ENCODE data around the gene TANK. TPM values are rescaled to one million over a fixed set of nuclear protein-coding genes. Genes with fewer than 3 reads are reported as not detected.

The TANK gene
- polyA plus RNA-seq, 2 donors, result 24.1 to 25.0 TPM

DNA sequence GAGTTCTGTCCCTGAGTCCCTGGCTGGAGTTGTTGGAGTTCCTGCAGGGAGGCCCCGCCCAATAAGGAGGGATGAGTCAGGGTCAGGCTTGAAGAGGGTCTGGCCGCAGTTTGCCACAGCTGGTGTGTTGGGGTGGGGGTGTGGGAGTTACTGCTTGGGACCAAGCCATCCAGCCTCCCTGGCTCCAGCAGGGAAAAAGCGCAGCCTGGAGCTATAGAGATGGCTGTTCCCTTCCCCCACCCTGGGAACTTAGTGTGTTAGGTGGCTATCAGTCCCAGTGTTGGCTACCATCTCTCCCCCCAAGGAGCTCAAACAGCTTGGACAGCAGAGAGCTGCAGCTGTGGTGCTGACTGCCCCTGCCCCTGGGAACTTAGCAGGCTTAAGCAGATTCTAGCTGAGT, 13.2 kb upstream of the TANK start:
- WGBS, 2 donors, result 87 to 89% methylated on average over 3 of the region's 3 CpGs
- no peak overlapping the region for H3K4me3 ChIP-seq (ENCODE audit: low read depth in 1 of 2, low read length in 2 of 2)
- no peak overlapping the region for H3K27ac ChIP-seq (ENCODE audit: low read depth in 2 of 2, low read length in 1 of 2)
- H3K4me1 ChIP-seq (ENCODE audit: control insufficient read depth in 2 of 2, insufficient read depth in 2 of 2, low read length in 1 of 2), result no peaks in the 10 kb centered on the region
- no peaks in the 10 kb centered on the region for H3K27me3 ChIP-seq (ENCODE audit: control insufficient read depth in 1 of 2, insufficient read depth in 2 of 2, low read length in 2 of 2)
- H3K9me3 ChIP-seq (ENCODE audit: control insufficient read depth in 2 of 2, insufficient read depth in 1 of 2, low read depth in 1 of 2, low read length in 1 of 2), result no peaks in the 10 kb centered on the region
- H3K36me3 ChIP-seq (ENCODE audit: control insufficient read depth in 2 of 2, insufficient read depth in 2 of 2, low read length in 1 of 2), result no peaks in the 10 kb centered on the region

DNA sequence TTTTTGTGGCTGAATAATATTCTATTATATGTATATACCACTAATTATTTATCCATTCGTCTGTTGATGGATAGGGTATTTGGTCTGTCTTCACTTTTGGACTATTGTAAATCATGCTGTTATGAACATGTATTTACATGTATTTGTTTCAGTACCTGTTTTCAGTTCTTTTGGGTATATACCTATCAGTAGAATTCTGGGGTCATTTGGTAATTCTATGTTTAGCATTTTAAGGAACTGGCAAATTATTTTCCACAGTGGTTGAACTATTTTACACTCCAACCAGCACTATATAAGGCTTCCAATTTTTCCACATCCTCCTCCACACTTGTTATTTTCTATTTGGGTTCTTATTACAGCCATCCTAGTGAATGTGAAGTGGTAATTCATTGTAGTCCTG, 12.4 kb upstream of the TANK start:
- Histone ChIP-seq H3K4me1 (ENCODE audit: control insufficient read depth in 2 of 2, insufficient read depth in 2 of 2, low read length in 1 of 2) (no peaks in the 10 kb centered on the region), H3K9me3 (ENCODE audit: control insufficient read depth in 2 of 2, insufficient read depth in 1 of 2, low read depth in 1 of 2, low read length in 1 of 2) (no peaks in the 10 kb centered on the region), H3K4me3 (ENCODE audit: low read depth in 1 of 2, low read length in 2 of 2) (no peak overlapping the region), H3K36me3 (ENCODE audit: control insufficient read depth in 2 of 2, insufficient read depth in 2 of 2, low read length in 1 of 2) (no peaks in the 10 kb centered on the region), H3K27me3 (ENCODE audit: control insufficient read depth in 1 of 2, insufficient read depth in 2 of 2, low read length in 2 of 2) (no peaks in the 10 kb centered on the region), H3K27ac (ENCODE audit: low read depth in 2 of 2, low read length in 1 of 2) (no peak overlapping the region)
- 83 to 93% methylated on average over 1 of the region's 1 CpG for WGBS, 2 donors

- Histone ChIP-seq H3K4me3 (ENCODE audit: low read depth in 1 of 2, low read length in 2 of 2) (no peak overlapping the region), H3K27me3 (ENCODE audit: control insufficient read depth in 1 of 2, insufficient read depth in 2 of 2, low read length in 2 of 2) (no peaks in the 10 kb centered on the region), H3K27ac (ENCODE audit: low read depth in 2 of 2, low read length in 1 of 2) (no peak overlapping the region), H3K4me1 (ENCODE audit: control insufficient read depth in 2 of 2, insufficient read depth in 2 of 2, low read length in 1 of 2) (no peaks in the 10 kb centered on the region), H3K36me3 (ENCODE audit: control insufficient read depth in 2 of 2, insufficient read depth in 2 of 2, low read length in 1 of 2) (no peaks in the 10 kb centered on the region), H3K9me3 (ENCODE audit: control insufficient read depth in 2 of 2, insufficient read depth in 1 of 2, low read depth in 1 of 2, low read length in 1 of 2) (no peaks in the 10 kb centered on the region)
- WGBS, 2 donors, result 96 to 99% methylated on average over 4 of the region's 4 CpGs
These were observed 9.5 kb upstream of the TANK start for GRCh38 chr2:161150704-161151103.

- Histone ChIP-seq H3K36me3 (ENCODE audit: control insufficient read depth in 2 of 2, insufficient read depth in 2 of 2, low read length in 1 of 2) (no peaks in the 10 kb centered on the region), H3K27ac (ENCODE audit: low read depth in 2 of 2, low read length in 1 of 2) (no peak overlapping the region), H3K9me3 (ENCODE audit: control insufficient read depth in 2 of 2, insufficient read depth in 1 of 2, low read depth in 1 of 2, low read length in 1 of 2) (no peaks in the 10 kb centered on the region), H3K4me3 (ENCODE audit: low read depth in 1 of 2, low read length in 2 of 2) (no peak overlapping the region), H3K27me3 (ENCODE audit: control insufficient read depth in 1 of 2, insufficient read depth in 2 of 2, low read length in 2 of 2) (no peaks in the 10 kb centered on the region), H3K4me1 (ENCODE audit: control insufficient read depth in 2 of 2, insufficient read depth in 2 of 2, low read length in 1 of 2) (no peaks in the 10 kb centered on the region)
These were observed 7.9 kb upstream of the TANK start for GRCh38 chr2:161152302-161152701.

DNA sequence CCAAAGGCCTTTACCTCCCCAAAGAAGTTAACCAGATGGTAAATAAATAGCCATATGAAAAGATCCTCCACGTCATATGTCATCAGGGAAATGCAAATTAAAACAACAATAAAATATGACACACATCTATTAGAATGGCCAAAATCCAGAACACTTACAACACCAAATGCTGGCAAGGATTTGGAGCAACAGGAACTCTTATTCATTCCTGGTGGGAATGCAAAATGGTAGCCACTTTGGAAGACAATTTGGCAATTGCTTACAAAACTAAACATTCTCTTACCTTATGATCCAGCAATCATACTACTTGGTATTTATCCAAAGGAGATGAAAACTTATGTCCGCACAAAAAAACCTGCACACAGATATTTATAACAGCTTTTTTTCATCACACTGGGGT, 1.3 kb upstream of the TANK start:
- H3K36me3 ChIP-seq (ENCODE audit: control insufficient read depth in 2 of 2, insufficient read depth in 2 of 2, low read length in 1 of 2), result no peaks in the 10 kb centered on the region
- no peaks in the 10 kb centered on the region for H3K4me1 ChIP-seq (ENCODE audit: control insufficient read depth in 2 of 2, insufficient read depth in 2 of 2, low read length in 1 of 2)
- no peaks in the 10 kb centered on the region for H3K9me3 ChIP-seq (ENCODE audit: control insufficient read depth in 2 of 2, insufficient read depth in 1 of 2, low read depth in 1 of 2, low read length in 1 of 2)
- 89 to 93% methylated on average over 2 of the region's 2 CpGs for WGBS, 2 donors
- no peaks in the 10 kb centered on the region for H3K27me3 ChIP-seq (ENCODE audit: control insufficient read depth in 1 of 2, insufficient read depth in 2 of 2, low read length in 2 of 2)
- H3K4me3 ChIP-seq (ENCODE audit: low read depth in 1 of 2, low read length in 2 of 2), result no peak overlapping the region
- H3K27ac ChIP-seq (ENCODE audit: low read depth in 2 of 2, low read length in 1 of 2), result no peak overlapping the region

- Histone ChIP-seq H3K36me3 (ENCODE audit: control insufficient read depth in 2 of 2, insufficient read depth in 2 of 2, low read length in 1 of 2) (no peaks in the 10 kb centered on the region), H3K27ac (ENCODE audit: low read depth in 2 of 2, low read length in 1 of 2) (peak overlapping the region in 1 of 2 donors; percentile 93), H3K9me3 (ENCODE audit: control insufficient read depth in 2 of 2, insufficient read depth in 1 of 2, low read depth in 1 of 2, low read length in 1 of 2) (no peaks in the 10 kb centered on the region), H3K4me1 (ENCODE audit: control insufficient read depth in 2 of 2, insufficient read depth in 2 of 2, low read length in 1 of 2) (no peaks in the 10 kb centered on the region), H3K27me3 (ENCODE audit: control insufficient read depth in 1 of 2, insufficient read depth in 2 of 2, low read length in 2 of 2) (no peaks in the 10 kb centered on the region), H3K4me3 (ENCODE audit: low read depth in 1 of 2, low read length in 2 of 2) (peak overlapping the region in 1 of 2 donors; percentile 98)
- 19% methylated on average over 9 of the region's 9 CpGs for WGBS, 2 donors
These were observed 587 bp upstream of the TANK start for GRCh38 chr2:161159456-161160225.

DNA sequence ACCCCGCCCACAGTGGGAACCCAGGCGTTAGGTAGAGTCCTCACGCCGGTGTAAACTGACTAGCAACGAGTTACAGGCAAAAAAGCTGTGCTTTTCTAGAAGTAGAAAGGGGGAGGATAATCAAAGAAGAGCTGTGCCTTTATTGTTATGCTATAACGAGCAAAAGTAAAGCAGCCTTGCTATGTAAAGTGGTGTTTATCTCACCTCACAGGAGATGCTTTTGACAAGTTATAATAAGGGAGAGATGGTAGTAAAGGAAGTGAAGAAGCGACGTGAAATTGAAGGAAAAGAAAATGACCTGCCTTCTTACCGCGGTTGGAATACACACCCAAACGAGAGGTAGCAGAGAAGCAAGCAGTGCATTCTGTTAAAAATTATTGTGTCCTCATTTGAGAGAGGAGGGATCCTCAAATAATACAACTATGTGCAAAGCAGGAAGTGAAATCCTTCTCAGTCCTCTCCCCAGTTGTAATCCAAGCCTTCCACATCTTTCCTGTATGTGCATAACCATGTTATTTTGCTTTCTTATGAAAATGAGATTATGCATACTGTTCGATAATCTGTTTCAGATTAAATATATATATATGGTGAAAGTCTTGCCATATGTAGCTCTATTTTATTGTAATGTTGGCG, 962 bp downstream of the TANK start:
- no peaks in the 10 kb centered on the region for H3K4me1 ChIP-seq (ENCODE audit: control insufficient read depth in 2 of 2, insufficient read depth in 2 of 2, low read length in 1 of 2)
- H3K27me3 ChIP-seq (ENCODE audit: control insufficient read depth in 1 of 2, insufficient read depth in 2 of 2, low read length in 2 of 2), result no peaks in the 10 kb centered on the region
- H3K27ac ChIP-seq (ENCODE audit: low read depth in 2 of 2, low read length in 1 of 2), result peak overlapping the region; percentile 93 to 100
- 7 to 9% methylated on average over 13 of the region's 13 CpGs for WGBS, 2 donors
- H3K4me3 ChIP-seq (ENCODE audit: low read depth in 1 of 2, low read length in 2 of 2), result peak overlapping the region; percentile 86 to 98
- no peaks in the 10 kb centered on the region for H3K9me3 ChIP-seq (ENCODE audit: control insufficient read depth in 2 of 2, insufficient read depth in 1 of 2, low read depth in 1 of 2, low read length in 1 of 2)
- H3K36me3 ChIP-seq (ENCODE audit: control insufficient read depth in 2 of 2, insufficient read depth in 2 of 2, low read length in 1 of 2), result no peaks in the 10 kb centered on the region

DNA sequence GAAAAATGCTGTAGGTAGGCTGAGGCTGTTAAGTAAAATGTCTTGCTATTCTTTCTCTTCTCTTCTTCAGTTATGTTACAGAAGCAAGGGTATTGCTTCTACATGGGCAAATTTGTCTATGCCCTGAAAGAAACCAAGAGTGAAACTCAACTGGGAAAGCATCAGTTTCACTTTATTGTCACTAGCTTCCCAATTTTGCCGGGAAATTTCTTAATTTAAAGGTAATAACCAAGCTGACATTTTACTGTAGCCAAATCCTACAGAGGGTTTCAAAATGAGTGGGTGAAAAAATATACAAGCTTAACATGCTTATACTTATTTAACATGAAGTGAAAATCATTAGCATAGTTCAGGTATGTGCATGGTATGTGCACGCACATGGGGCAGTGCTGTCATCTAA, 3.2 kb downstream of the TANK start:
- WGBS, 2 donors, result 80 to 82% methylated on average over 2 of the region's 2 CpGs
- Histone ChIP-seq H3K9me3 (ENCODE audit: control insufficient read depth in 2 of 2, insufficient read depth in 1 of 2, low read depth in 1 of 2, low read length in 1 of 2) (no peaks in the 10 kb centered on the region), H3K4me1 (ENCODE audit: control insufficient read depth in 2 of 2, insufficient read depth in 2 of 2, low read length in 1 of 2) (no peaks in the 10 kb centered on the region), H3K27me3 (ENCODE audit: control insufficient read depth in 1 of 2, insufficient read depth in 2 of 2, low read length in 2 of 2) (no peaks in the 10 kb centered on the region), H3K36me3 (ENCODE audit: control insufficient read depth in 2 of 2, insufficient read depth in 2 of 2, low read length in 1 of 2) (no peaks in the 10 kb centered on the region), H3K27ac (ENCODE audit: low read depth in 2 of 2, low read length in 1 of 2) (no peak overlapping the region), H3K4me3 (ENCODE audit: low read depth in 1 of 2, low read length in 2 of 2) (no peak overlapping the region)

GRCh38 chr2:161164161-161164560, 3.9 kb downstream of the TANK start:
- WGBS, 2 donors, result 76 to 81% methylated on average over 6 of the region's 6 CpGs
- Histone ChIP-seq H3K4me1 (ENCODE audit: control insufficient read depth in 2 of 2, insufficient read depth in 2 of 2, low read length in 1 of 2) (no peaks in the 10 kb centered on the region), H3K36me3 (ENCODE audit: control insufficient read depth in 2 of 2, insufficient read depth in 2 of 2, low read length in 1 of 2) (no peaks in the 10 kb centered on the region), H3K9me3 (ENCODE audit: control insufficient read depth in 2 of 2, insufficient read depth in 1 of 2, low read depth in 1 of 2, low read length in 1 of 2) (no peaks in the 10 kb centered on the region), H3K27ac (ENCODE audit: low read depth in 2 of 2, low read length in 1 of 2) (no peak overlapping the region), H3K27me3 (ENCODE audit: control insufficient read depth in 1 of 2, insufficient read depth in 2 of 2, low read length in 2 of 2) (no peaks in the 10 kb centered on the region), H3K4me3 (ENCODE audit: low read depth in 1 of 2, low read length in 2 of 2) (no peak overlapping the region)

DNA sequence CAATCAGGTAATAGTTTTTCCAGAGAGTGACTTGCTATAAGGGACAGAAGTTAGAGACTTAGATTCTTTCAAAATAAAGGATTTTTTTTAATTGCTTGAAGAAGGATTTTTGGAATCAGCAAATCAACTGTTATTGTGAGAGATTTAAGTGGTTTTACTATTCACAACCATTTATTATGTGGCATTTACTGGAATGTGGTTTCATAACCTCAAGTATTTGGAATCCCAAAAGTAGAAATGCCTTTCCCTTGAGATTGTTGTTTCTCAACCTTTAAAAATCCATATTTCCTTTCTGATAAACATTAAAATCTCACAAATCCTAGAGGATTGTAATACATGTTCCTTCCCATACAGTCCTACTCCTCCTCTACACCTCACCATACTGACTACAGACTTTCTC, 5.0 kb downstream of the TANK start:
- no peaks in the 10 kb centered on the region for H3K9me3 ChIP-seq (ENCODE audit: control insufficient read depth in 2 of 2, insufficient read depth in 1 of 2, low read depth in 1 of 2, low read length in 1 of 2)
- no peaks in the 10 kb centered on the region for H3K4me1 ChIP-seq (ENCODE audit: control insufficient read depth in 2 of 2, insufficient read depth in 2 of 2, low read length in 1 of 2)
- no peak overlapping the region for H3K27ac ChIP-seq (ENCODE audit: low read depth in 2 of 2, low read length in 1 of 2)
- no peak overlapping the region for H3K4me3 ChIP-seq (ENCODE audit: low read depth in 1 of 2, low read length in 2 of 2)
- no peaks in the 10 kb centered on the region for H3K27me3 ChIP-seq (ENCODE audit: control insufficient read depth in 1 of 2, insufficient read depth in 2 of 2, low read length in 2 of 2)
- no peaks in the 10 kb centered on the region for H3K36me3 ChIP-seq (ENCODE audit: control insufficient read depth in 2 of 2, insufficient read depth in 2 of 2, low read length in 1 of 2)
